HG03457 (cell line): ENCODE results near the gene SERTAD4.
"Not testable (repeated sequence)": the region's sequence is repeated elsewhere in the genome, so short reads cannot be mapped to it uniquely, and the experiment has no call there.

ENCODE experiments used
- ATAC-seq: cut with Tn5 transposase; IDR thresholded peaks from one replicate; pipeline ENCODE4 v1.9.1; 2021; ENCODE audit warnings: moderate number of reproducible peaks; ENCODE audit not compliant: unreplicated experiment

Gene SERTAD4

GRCh38 chr1:210232511-210233215, at the start of gene SERTAD4:
TSS of gene SERTAD4 (plus strand) at chr1:210232796. CDS start at chr1:210237961, 5,165 bp downstream.
- ATAC-seq, result no peak

- ATAC-seq, result no peak
Measured at GRCh38 chr1:210185063-210185462, 47.5 kb upstream of the SERTAD4 start.

- ATAC-seq, result not testable (repeated sequence)
Measured at GRCh38 chr1:210187849-210188606, 44.6 kb upstream of the SERTAD4 start.

GRCh38 chr1:210189426-210189825, 43.2 kb upstream of the SERTAD4 start:
- no peak for ATAC-seq

- no peak for ATAC-seq
Measured at GRCh38 chr1:210195635-210196160, 36.9 kb upstream of the SERTAD4 start.

GRCh38 chr1:210196266-210196665, 36.3 kb upstream of the SERTAD4 start:
- ATAC-seq, result not testable (repeated sequence)

- ATAC-seq, result no peak
Measured at GRCh38 chr1:210198840-210199239, 33.8 kb upstream of the SERTAD4 start.

- no peak for ATAC-seq
Measured at GRCh38 chr1:210200124-210200736, 32.4 kb upstream of the SERTAD4 start.

GRCh38 chr1:210201681-210202080, 30.9 kb upstream of the SERTAD4 start:
- no peak for ATAC-seq

GRCh38 chr1:210207597-210208450, 24.8 kb upstream of the SERTAD4 start:
- no peak for ATAC-seq

GRCh38 chr1:210213335-210213734, 19.3 kb upstream of the SERTAD4 start:
- no peak for ATAC-seq

GRCh38 chr1:210214573-210215409, 17.8 kb upstream of the SERTAD4 start:
- ATAC-seq, result no peak

GRCh38 chr1:210217482-210217881, 15.1 kb upstream of the SERTAD4 start:
- no peak for ATAC-seq

- ATAC-seq, result no peak
Measured at GRCh38 chr1:210218047-210218446, 14.5 kb upstream of the SERTAD4 start.

GRCh38 chr1:210222340-210223006, 10.1 kb upstream of the SERTAD4 start:
- ATAC-seq, result no peak

- no peak for ATAC-seq
Measured at GRCh38 chr1:210223226-210223904, 9.2 kb upstream of the SERTAD4 start.

- no peak for ATAC-seq
Measured at GRCh38 chr1:210228158-210228557, 4.4 kb upstream of the SERTAD4 start.

GRCh38 chr1:210230149-210230695, 2.4 kb upstream of the SERTAD4 start:
- ATAC-seq, result no peak
